Measurements from ENCODE around the gene APOC1. TPM values are rescaled to one million over a fixed set of nuclear protein-coding genes. Genes with fewer than 3 reads are reported as not detected.

Gene APOC1
- total RNA-seq, 1 experiment from 2014 or later: 250 TPM

DNA sequence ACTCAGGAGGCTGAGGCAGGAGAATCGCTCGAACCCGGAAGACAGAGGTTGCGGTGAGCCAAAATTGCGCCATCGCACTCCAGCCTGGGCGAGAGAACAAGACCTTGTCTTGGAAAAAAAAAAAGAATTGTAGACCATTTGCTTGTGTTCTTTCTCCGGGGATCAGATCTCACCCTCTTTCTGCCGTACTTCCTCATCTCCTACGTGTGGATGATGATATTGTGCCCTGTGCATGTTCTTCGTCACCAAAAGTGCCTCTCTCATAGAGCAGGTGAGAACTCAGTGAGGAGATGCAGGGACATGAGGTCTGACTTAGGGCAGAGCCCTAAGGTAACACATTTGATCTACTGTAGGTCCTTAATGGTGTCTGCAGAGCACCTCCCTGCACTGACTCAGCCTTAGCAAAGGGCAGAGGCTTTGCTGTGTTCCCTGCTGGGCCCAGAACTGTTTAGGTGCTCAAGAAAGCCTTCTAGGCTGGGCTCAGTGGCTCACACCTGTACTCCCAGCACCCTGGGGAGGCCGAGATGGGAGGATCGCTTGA lies 32.7 kb downstream of the APOC1 start:
- BruUV-seq (replicated peaks): no TSS peak
- H3K36me3 ChIP-seq (ENCODE audit: control insufficient read depth, insufficient read depth, low read length): no peaks in the 10 kb centered on the region; the same call in 1 of the 2 replicates
- Mint-ChIP-seq H3K27ac (ENCODE audit: unreplicated experiment) (no peak overlapping the region), H3K9me3 (ENCODE audit: unreplicated experiment) (no peaks in the 10 kb centered on the region), H3K4me3 (ENCODE audit: unreplicated experiment) (no peak overlapping the region), H3K4me1 (ENCODE audit: low read depth, unreplicated experiment) (no peaks in the 10 kb centered on the region), H3K36me3 (ENCODE audit: insufficient read depth, unreplicated experiment) (peaks cover 5% of the 10 kb centered on the region), H3K27me3 (ENCODE audit: insufficient read depth, unreplicated experiment) (no peaks in the 10 kb centered on the region)
- no peak for DNase-seq
- peaks cover 5% of the 10 kb centered on the region; the same call in 1 of the 2 replicates for H3K4me1 ChIP-seq
- H3K4me3 ChIP-seq (ENCODE audit: low read depth, low read length): no peak overlapping the region
- no peaks in the 10 kb centered on the region for H3K9me3 ChIP-seq
- TF ChIP-seq, protein P1, sequence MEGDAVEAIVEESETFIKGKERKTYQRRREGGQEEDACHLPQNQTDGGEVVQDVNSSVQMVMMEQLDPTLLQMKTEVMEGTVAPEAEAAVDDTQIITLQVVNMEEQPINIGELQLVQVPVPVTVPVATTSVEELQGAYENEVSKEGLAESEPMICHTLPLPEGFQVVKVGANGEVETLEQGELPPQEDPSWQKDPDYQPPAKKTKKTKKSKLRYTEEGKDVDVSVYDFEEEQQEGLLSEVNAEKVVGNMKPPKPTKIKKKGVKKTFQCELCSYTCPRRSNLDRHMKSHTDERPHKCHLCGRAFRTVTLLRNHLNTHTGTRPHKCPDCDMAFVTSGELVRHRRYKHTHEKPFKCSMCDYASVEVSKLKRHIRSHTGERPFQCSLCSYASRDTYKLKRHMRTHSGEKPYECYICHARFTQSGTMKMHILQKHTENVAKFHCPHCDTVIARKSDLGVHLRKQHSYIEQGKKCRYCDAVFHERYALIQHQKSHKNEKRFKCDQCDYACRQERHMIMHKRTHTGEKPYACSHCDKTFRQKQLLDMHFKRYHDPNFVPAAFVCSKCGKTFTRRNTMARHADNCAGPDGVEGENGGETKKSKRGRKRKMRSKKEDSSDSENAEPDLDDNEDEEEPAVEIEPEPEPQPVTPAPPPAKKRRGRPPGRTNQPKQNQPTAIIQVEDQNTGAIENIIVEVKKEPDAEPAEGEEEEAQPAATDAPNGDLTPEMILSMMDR (IDR thresholded peaks at IDR 0.05; ENCODE audit: insufficient read depth in 1 of 2, low read depth in 1 of 2, low read length in 1 of 2, severe bottlenecking in 1 of 2, unreplicated experiment in 1 of 2): no peak
- POLR2A ChIA-PET: no interaction called here
- no peaks in the 10 kb centered on the region for H3K27me3 ChIP-seq (replicated peaks; ENCODE audit: control insufficient read depth, insufficient read depth, low read length)
- CTCF ChIA-PET: no interaction called here
- intact Hi-C loops (cut with micrococcal nuclease; ENCODE audit: unreplicated experiment): no loop called here

DNA sequence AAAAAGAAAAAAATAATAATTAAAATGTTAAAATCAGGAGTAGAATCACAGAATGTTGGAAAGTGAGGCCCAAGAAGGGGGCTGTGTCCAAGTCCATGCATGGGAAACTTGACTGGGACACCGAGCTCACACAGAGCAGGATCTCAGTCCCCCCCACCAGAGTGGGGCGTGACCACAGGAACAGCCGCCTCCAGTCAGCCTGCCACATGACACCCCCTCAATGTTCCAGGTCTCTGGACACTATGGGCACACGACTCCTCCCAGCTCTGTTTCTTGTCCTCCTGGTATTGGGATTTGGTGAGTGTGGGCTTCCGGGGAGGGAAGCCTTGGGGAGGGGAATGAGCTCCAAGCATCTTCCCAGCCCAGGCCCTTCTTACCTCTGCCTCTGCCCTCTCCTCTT lies 33.8 kb downstream of the APOC1 start:
- CTCF ChIA-PET: interaction anchor here (1.1 kb wide), 1 partner anchor 111 kb away, joined by 3 read pairs; no protein-coding TSS in a partner anchor
- POLR2A ChIA-PET: no interaction called here
- intact Hi-C loops (cut with micrococcal nuclease; ENCODE audit: unreplicated experiment): no loop called here

DNA sequence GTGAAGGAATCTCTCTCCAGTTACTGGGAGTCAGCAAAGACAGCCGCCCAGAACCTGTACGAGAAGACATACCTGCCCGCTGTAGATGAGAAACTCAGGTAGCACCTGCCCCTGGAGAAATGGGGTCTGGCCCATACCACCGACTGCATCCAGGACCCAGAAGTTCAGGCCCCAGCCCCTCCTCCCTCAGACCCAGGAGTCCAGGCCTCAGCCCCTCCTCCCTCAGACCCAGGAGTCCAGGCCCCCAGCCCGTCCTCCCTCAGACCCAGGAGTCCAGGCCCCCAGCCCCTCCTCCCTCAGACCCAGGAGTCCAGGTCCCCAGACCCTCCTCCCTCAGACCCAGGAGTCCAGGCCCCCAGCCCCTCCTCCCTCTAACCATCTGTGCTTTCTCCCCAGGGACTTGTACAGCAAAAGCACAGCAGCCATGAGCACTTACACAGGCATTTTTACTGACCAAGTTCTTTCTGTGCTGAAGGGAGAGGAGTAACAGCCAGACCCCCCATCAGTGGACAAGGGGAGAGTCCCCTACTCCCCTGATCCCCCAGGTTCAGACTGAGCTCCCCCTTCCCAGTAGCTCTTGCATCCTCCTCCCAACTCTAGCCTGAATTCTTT lies 34.5 kb downstream of the APOC1 start:
- no peak overlapping the region for H3K4me3 ChIP-seq (ENCODE audit: low read depth, low read length)
- no peak for DNase-seq
- H3K4me1 Mint-ChIP-seq (ENCODE audit: low read depth, unreplicated experiment): no peaks in the 10 kb centered on the region
- intact Hi-C loops (cut with micrococcal nuclease; ENCODE audit: unreplicated experiment): no loop called here
- ChIA-PET CTCF (interaction anchor here (1.1 kb wide), 1 partner anchor 111 kb away, joined by 3 read pairs; no protein-coding TSS in a partner anchor), POLR2A (no interaction called here)
- TF ChIP-seq, protein P1 (IDR thresholded peaks at IDR 0.05; ENCODE audit: insufficient read depth in 1 of 2, low read depth in 1 of 2, low read length in 1 of 2, severe bottlenecking in 1 of 2, unreplicated experiment in 1 of 2): no peak
- H3K27ac Mint-ChIP-seq (ENCODE audit: unreplicated experiment): no peak overlapping the region
- no peaks in the 10 kb centered on the region for H3K9me3 Mint-ChIP-seq (ENCODE audit: unreplicated experiment)
- no peaks in the 10 kb centered on the region for H3K27me3 Mint-ChIP-seq (ENCODE audit: insufficient read depth, unreplicated experiment)
- peaks cover 9% of the 10 kb centered on the region for H3K36me3 Mint-ChIP-seq (ENCODE audit: insufficient read depth, unreplicated experiment)
- H3K9me3 ChIP-seq: no peaks in the 10 kb centered on the region
- H3K4me3 Mint-ChIP-seq (ENCODE audit: unreplicated experiment): no peak overlapping the region
- BruUV-seq (replicated peaks): no TSS peak
- no peaks in the 10 kb centered on the region; the same call in 1 of the 2 replicates for H3K36me3 ChIP-seq (ENCODE audit: control insufficient read depth, insufficient read depth, low read length)
- H3K4me1 ChIP-seq: peaks cover 5% of the 10 kb centered on the region; the same call in 1 of the 2 replicates
- H3K27me3 ChIP-seq (replicated peaks; ENCODE audit: control insufficient read depth, insufficient read depth, low read length): no peaks in the 10 kb centered on the region

More for the DNA sequence above, 33.8 kb downstream of the APOC1 start:
- Mint-ChIP-seq H3K27ac (ENCODE audit: unreplicated experiment) (no peak overlapping the region), H3K9me3 (ENCODE audit: unreplicated experiment) (no peaks in the 10 kb centered on the region), H3K4me1 (ENCODE audit: low read depth, unreplicated experiment) (no peaks in the 10 kb centered on the region), H3K27me3 (ENCODE audit: insufficient read depth, unreplicated experiment) (no peaks in the 10 kb centered on the region), H3K4me3 (ENCODE audit: unreplicated experiment) (no peak overlapping the region), H3K36me3 (ENCODE audit: insufficient read depth, unreplicated experiment) (peaks cover 5% of the 10 kb centered on the region)
- no peak for DNase-seq
- TF ChIP-seq, protein P1 (IDR thresholded peaks at IDR 0.05; ENCODE audit: insufficient read depth in 1 of 2, low read depth in 1 of 2, low read length in 1 of 2, severe bottlenecking in 1 of 2, unreplicated experiment in 1 of 2): no peak
- peaks cover 5% of the 10 kb centered on the region; the same call in 1 of the 2 replicates for H3K4me1 ChIP-seq
- no peaks in the 10 kb centered on the region for H3K27me3 ChIP-seq (replicated peaks; ENCODE audit: control insufficient read depth, insufficient read depth, low read length)
- H3K36me3 ChIP-seq (ENCODE audit: control insufficient read depth, insufficient read depth, low read length): no peaks in the 10 kb centered on the region; the same call in 1 of the 2 replicates
- no peak overlapping the region for H3K4me3 ChIP-seq (ENCODE audit: low read depth, low read length)
- no peaks in the 10 kb centered on the region for H3K9me3 ChIP-seq
- no TSS peak for BruUV-seq (replicated peaks)

Measured in Caco-2 (cell line).